DOHH2 (cell line): ENCODE results near the gene ZNF418.

ENCODE experiments used
- EZH2phosphoT487 ChIP-seq: fragments of 200-600 bp; sonication (generic); IDR thresholded peaks from 2 replicates; pipeline ENCODE4 v1.6.1; 2017; ENCODE audit warnings: borderline replicate concordance, mild to moderate bottlenecking, antibody characterized with exemption, low read length, moderate library complexity, mixed read lengths
- TF ChIP-seq, protein P1 (sequence below): fragments of 200-600 bp; sonication (generic); IDR thresholded peaks from one replicate; pipeline ENCODE4 v1.5.1; 2014; ENCODE audit warnings: antibody characterized with exemption, mild to moderate bottlenecking, low read depth, low read length; ENCODE audit not compliant: poor library complexity, severe bottlenecking

DNA sequence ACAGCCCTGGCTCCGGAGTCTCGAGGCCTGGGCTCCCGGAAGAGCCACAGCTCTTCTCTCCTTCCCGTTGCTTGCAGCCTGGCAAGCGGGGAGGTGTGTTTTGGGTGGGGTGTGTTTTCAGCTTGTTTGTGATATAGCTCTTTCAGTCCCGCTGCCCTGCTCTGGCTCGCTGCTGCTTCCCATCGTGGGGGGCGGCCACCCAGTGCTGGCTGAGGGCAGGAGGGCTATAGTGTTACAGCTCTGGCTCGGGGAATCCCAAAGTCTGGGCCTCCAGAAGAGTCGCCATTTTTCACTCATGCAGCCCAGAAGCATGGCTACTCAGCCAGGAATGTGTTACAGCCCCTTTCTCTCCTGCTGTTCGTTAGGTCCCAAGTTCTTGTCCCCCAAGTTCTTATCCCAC, 14.5 kb upstream of the ZNF418 start:
- TF ChIP-seq, protein P1, sequence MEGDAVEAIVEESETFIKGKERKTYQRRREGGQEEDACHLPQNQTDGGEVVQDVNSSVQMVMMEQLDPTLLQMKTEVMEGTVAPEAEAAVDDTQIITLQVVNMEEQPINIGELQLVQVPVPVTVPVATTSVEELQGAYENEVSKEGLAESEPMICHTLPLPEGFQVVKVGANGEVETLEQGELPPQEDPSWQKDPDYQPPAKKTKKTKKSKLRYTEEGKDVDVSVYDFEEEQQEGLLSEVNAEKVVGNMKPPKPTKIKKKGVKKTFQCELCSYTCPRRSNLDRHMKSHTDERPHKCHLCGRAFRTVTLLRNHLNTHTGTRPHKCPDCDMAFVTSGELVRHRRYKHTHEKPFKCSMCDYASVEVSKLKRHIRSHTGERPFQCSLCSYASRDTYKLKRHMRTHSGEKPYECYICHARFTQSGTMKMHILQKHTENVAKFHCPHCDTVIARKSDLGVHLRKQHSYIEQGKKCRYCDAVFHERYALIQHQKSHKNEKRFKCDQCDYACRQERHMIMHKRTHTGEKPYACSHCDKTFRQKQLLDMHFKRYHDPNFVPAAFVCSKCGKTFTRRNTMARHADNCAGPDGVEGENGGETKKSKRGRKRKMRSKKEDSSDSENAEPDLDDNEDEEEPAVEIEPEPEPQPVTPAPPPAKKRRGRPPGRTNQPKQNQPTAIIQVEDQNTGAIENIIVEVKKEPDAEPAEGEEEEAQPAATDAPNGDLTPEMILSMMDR, result no peak
- TF ChIP-seq EZH2phosphoT487, result no peak
